Activated T-helper 9 cell treated with anti-CD3 and anti-CD28 coated beads, Interleukin-2, amount 50 U/mL, for 16 hours (primary cell): ENCODE results near the gene CRELD2.
A peak's percentile ranks its signal among the peaks of the same experiment; 100 is the strongest.

Source experiments
- DNase-seq: peaks from one replicate; pipeline ENCODE4 v3.0.0-alpha.2; 2020; ENCODE audit warnings: low read depth

CRELD2 gene, protein sequence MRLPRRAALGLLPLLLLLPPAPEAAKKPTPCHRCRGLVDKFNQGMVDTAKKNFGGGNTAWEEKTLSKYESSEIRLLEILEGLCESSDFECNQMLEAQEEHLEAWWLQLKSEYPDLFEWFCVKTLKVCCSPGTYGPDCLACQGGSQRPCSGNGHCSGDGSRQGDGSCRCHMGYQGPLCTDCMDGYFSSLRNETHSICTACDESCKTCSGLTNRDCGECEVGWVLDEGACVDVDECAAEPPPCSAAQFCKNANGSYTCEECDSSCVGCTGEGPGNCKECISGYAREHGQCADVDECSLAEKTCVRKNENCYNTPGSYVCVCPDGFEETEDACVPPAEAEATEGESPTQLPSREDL

DNA sequence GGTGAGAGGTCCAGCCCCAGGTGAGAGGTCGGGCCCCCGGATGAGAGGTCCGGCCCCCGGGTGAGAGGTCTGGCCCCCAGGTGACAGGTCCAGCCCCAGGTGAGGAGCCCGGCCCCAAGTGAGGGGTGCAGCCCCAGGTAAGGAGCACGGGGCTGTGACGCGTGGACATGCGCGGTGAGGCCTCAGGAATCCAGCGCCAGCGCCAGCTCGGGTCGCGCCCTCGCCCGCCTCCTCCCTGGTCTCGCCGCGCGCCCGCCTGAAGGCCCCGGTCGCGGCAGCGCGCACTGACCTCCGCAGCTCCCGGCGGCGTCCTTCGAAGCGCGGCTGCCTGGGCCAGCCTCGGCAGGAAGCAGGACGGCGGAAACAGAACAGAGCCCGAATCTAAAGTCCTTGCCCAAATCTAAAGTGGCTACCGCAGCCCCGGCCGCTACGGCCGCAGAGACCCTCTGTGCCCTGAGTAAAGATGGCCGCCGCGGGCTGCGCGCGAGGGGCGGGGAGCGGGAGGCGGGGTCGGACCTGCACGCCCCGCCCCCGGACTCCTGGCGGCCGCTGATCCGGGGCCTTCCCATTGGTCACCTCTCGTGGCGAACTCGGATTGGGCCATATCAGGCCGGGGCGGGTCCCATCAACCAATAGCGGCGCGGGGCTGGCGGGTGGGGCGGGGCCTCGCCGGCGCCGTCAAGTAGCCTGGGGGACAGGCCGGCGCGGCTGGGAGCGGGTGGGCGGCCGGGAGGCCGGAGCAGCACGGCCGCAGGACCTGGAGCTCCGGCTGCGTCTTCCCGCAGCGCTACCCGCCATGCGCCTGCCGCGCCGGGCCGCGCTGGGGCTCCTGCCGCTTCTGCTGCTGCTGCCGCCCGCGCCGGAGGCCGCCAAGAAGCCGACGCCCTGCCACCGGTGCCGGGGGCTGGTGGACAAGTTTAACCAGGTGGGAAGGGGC, at the start of gene CRELD2, which contains the start of gene ALG12:
Gene CRELD2, plus strand, starts transcription at position 661 of the 937 bp plus-strand sequence. Its CDS starts 136 bp downstream, at position 797.
Gene ALG12, minus strand, starts transcription at position 465 of the 937 bp plus-strand sequence. CDS start 4,673 bp downstream, outside the sequence.
- DNase-seq, result peak; percentile 98

DNA sequence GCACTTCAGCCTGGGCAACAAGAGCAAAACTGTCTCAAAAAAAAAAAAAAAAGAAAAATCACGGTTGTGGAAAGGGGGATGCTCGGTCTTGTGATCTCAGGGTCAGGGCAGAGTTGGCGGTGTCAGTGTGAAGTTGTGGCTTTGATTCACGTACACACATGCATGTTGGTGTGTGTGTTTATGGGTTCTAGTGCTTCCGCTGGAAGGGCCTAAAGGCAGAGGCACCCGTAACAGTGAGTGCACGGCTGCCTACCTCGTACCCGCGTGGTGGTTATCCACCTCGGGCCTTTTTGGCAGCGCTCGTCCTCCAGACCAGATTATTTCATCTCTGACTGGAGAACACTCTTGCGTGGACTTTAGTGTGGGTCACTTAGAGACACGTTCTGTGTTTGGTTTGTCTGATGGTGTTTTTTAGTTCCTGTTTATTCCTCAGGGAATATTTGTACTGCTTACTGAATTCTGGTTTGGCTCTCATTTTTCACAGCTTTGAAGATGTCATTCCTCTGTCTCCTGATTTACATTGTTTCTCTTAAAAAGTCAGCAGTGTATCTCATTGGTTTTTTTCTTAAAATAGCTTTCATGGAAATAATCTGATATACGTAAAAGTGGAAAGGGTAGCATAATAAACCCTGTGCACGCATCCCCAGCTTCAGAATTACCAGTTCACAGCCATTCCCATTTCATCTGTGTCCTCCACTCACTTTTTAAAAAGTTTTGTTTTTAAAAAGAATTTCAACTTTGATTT, 49.2 kb upstream of the CRELD2 start:
- DNase-seq, result no peak

DNA sequence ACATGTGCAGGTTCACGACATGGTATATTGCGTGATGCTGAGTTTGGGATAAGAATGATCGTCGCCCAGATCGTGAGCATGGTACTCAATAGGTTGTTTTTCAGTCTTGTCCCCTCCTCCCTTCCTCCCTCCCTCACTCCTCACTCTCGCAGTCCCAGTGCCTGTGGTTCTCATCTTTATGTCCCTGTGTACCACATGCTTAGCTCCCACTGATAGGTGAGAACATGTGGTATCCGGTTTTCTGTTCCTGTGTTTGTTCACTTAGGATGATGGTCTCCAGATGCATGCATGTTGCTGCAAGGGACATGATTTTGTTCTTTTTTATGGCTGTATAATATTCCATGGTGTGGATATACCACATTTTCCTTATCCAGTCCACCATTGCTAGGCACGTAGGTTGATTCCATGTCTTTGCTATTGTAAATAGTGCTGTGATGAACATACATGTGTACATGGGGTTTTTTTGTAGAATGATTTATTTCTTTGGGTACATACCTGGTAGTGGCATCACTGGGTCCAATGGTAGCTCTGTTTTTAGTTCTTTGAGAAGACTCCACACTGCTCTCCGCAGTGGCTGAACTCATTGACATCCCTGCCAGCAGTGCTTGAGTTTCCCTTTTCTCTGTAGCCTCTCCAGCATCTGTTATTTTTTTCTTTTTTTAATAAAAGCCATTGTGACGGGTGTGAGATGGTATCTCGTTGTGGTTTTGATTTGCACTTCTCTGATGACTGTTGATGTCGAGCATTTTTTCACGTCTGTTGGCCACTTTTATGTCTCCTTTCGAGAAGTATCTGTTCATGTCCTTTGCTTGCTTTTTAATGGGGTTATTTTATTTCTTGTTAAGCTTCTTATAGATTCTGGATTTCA, 48.4 kb upstream of the CRELD2 start:
- no peak for DNase-seq

DNA sequence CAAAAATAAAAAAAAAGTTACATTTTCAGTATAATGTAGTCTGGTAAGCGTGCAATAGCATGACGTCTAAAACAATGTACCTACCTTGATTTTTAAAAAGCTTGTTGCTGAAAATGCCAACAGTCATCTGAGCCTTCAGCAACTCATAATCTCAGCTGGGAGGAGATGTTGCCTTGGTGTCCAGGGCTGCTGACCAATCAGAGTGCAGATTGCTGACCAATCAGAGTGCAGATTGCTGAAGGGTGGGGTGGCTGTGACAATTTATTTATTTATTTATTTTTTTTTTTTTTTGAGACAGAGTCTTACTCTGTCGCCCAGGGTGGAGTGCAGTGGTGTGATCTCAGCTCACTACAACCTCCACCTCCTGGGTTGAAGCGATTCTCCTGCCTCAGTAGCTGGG, 47.0 kb upstream of the CRELD2 start:
- no peak for DNase-seq

DNA sequence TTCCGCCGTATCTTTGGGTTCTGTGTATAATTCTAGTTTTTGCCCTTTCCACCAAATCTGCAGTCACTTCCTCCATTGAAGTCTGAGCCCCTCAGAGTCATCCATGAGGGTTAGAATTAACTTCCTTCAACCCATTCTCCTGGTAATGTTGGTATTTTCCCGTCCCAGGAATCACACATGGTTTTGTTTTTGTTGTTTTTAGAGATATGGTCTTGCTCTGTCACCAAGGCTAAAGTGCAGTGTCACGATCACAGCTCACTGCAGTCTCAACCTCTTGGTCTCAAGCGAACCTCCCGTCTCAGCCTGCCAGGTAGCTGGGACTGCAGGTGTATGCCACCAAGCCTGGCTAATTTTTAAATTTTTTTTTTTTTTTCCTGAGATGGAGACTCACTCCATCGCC, 46.1 kb upstream of the CRELD2 start:
- DNase-seq, result no peak

DNA sequence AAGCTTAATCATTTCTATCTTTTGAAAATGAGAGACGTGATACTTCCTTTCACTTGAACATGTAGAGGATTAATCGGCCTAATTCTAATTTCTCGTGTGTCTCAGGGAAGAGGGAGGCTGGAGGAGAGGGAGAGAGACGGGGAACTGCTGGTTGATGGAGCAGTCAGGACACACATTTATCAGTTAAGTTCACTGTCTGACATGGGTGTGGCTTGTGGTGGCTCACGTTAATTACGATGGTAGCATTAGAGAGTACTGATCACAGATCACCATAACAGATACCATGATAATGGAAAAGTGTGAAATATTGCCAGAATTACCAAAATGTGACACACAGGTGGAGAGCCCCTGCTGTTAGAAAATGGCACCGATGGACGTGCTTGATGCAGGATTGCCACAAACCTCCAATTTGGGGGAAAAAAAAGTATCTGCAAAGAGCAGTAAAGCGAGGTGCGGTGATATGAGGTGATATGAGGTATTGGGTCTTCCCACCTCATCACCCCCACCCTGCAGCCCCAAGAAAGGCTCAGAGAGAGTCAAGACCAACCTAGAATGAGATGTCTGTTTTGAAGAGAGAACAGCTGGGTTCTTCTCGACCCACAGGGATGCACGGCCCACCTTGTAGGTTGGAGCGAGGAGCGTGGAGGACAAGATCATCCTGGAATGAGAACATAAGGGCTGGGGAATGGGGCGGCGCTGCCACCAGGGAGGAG, 45.0 kb upstream of the CRELD2 start:
- no peak for DNase-seq

DNA sequence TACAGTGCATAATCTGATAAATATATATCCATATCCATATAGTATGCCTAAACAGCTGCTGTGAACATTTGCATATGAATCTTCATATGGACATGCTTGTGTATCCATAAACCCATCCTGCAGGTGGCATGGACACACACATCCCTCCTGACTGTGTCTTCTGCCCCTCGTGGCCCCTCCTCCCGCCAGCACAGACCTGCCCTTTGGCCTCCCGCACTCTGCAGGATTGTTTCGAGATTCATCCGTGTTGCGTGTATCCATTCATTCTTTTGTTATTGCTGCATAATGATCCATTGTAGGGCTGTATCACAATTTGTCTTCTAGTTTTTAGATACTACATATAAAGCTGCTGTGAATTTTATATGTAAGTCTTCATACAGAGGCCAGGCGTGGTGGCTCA, 40.8 kb upstream of the CRELD2 start:
- no peak for DNase-seq

DNA sequence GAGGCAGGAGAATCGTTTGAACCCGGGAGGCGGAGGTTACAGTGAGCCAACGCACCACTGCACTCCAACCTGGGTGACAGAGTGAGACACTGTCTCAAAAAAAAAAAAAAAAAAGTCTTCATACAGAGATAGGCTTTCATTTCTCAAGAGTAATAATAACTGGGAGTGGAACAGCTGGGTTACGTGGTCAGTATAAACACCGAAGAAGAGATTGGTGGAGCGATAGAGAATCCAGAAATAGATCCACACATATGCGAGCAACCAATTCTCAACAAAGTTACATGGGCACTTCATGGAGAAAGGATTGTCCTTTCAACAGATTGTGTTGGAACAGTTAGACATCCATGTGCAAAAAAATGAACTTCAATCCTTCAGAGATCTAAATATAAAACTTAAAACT, 40.2 kb upstream of the CRELD2 start:
- no peak for DNase-seq

DNA sequence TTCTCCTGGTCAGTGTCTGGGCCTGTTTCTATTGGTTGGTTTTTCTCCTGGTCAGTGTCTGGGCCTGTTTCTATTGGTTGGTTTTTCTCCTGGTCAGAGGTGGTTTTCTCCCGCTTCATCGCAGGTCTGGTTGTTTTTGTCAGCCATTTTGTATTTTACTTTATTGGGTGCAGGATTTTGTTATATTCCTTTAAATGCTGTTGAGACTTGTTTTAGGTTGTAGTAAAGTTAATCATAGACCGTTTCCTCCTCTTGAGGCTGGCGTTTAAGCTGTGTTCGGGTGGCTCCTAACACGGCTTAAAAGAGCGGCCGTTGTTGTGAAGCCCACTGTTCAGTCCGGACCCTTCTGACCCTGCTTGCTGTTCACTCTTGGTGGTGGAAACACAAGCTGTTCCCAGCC, 38.6 kb upstream of the CRELD2 start:
- DNase-seq, result no peak

DNA sequence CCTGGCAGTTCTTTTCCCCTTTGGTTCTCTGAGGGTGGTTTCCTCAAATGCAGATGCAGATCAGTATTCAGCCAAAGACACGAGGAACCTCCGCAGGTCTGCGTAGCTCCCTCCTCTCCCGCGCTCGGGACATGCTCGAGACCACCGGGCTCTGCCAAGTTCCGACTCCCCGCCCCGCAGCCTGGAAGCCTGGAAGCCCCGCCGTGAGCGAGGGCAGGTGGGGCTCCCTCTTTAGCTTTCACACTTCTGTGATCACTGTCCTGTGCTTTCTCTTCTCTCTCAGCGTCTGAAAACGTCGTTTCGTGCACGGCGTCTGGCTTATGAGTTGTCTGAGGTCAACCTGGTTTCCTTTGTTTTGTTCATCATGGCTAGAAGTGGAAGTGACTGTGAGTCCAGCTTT, 38.2 kb upstream of the CRELD2 start:
- DNase-seq, result no peak

DNA sequence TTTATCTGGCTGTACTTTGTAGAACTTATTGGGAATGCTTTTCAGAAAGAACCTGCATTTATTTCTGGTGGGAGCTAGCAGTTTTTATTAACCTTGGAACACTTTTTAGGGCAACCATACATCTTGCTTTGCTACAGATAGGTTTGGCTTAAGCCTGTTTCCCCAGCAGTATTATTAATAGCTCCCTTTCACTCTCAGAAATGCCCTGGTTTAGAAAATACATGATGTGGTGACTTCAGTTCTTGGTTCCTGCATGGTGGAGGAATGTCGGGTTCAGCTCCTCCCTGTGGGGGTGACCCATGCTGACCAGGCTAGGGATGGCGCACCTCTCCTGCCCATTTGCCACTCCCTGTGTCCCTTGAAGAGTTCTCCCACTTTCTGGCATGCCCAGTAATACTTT, 36.6 kb upstream of the CRELD2 start:
- no peak for DNase-seq

DNA sequence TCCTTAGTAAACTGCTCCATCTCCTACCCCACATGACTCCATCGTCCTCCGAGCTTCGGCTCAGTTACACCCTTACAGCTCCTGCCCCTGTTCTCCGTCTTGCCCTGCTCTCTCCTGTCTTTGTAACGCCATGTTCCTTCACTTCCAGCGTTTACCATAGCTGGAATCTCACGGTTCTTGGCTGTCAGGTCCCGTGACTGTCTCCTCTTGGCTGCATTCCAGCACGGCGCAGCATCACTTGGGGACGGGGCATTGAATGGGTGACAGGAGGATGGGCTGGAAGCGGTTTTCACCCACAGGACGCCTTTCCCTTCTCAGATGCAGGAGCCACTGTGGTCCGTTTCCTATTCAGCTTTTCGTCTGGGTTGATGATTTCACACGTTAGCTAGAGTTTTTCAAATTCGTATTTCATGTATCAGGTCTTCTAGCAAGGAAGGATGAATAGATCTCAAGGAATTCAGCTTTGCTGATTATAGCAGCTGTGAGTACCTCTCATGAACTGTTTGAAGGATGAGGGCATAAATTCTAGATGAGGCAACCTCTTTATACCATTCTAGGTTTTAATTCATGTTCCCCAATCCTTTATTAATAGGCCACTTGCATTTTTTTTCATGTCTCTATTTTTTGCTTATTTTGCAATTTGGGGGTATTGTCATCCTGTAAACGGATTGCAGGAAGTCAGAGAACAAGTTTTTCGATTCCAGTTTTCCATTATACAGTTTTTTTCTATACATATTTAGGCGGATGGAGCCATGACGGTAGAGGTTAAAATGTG, 35.7 kb upstream of the CRELD2 start:
- DNase-seq, result no peak

DNA sequence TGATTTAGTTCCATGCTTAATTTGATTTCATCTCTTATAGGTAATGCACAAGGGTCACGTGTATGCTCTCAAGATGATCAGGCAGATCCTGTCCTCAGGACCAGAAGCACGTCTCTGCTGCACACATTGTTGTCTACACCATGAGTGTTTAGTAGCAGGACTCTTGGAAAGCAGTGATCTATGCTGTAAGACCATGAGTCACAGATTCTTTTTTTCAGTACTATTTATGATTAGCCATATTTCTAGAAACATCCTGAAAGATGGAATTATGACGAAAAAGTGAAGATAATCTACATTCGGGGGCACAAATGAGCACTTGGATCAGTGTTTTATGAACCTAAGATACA, 35.2 kb upstream of the CRELD2 start:
- DNase-seq, result no peak

DNA sequence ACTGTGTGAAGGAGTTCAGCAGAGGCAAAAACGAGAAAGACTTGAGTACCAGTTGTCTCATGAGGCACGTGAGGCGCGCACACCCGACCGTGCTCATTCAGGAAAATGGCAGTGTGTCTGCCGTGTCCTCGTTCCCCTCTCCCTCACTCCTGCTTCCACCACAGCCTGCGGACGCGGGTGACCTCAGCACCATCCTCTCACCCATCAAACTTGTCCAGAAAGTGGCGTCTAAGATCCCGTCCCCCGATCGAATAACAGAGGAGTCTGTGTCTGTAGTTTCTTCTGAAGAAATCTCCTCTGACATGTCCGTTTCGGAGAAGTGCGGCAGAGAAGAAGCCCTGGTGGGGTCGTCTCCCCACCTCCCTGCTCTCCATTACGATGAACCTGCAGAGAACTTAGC, 34.4 kb upstream of the CRELD2 start:
- DNase-seq, result no peak

DNA sequence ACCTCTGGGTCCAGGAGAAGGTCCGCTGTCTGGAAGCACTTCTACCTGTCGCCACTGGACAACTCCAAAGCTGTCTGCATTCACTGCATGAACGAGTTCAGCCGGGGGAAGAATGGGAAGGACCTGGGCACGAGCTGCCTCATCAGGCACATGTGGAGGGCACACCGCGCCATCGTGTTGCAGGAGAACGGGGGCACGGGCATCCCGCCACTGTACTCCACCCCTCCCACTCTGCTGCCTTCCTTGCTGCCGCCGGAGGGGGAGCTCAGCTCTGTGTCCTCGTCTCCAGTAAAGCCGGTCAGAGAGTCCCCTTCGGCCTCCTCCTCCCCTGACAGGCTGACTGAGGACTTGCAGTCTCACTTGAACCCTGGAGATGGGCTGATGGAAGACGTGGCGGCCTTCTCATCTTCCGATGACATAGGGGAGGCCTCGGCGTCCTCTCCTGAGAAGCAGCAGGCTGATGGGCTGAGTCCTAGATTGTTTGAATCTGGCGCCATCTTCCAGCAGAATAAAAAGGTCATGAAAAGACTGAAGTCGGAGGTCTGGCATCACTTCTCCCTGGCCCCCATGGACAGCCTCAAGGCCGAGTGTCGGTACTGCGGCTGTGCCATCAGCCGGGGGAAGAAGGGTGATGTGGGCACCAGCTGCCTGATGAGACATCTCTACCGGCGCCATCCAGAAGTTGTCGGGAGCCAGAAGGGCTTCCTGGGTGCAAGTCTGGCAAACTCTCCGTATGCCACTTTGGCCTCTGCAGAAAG, 33.8 kb upstream of the CRELD2 start:
- no peak for DNase-seq

DNA sequence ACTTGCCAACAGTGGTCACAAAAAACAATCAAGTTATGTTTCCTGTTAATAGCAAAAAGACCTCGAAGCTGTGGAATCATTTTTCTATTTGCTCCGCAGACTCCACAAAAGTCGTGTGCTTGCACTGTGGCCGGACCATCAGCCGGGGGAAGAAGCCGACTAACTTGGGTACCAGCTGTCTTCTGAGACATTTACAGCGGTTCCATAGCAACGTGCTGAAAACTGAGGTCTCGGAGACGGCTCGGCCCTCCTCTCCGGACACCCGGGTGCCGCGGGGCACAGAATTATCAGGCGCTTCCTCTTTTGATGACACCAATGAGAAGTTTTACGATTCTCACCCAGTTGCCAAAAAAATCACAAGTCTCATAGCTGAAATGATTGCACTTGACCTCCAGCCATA, 33.2 kb upstream of the CRELD2 start:
- DNase-seq, result no peak

DNA sequence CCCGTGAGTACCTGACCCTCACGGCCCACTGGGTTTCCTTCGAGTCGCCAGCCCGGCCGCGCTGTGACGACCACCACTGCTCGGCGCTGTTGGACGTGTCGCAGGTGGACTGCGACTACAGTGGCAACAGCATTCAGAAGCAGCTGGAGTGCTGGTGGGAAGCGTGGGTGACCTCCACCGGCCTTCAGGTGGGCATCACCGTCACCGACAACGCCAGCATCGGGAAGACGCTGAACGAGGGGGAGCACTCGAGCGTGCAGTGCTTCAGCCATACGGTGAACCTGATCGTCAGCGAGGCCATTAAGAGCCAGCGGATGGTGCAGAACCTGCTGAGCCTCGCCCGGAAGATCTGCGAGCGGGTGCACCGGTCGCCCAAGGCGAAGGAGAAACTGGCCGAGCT, 32.6 kb upstream of the CRELD2 start:
- DNase-seq, result no peak

DNA sequence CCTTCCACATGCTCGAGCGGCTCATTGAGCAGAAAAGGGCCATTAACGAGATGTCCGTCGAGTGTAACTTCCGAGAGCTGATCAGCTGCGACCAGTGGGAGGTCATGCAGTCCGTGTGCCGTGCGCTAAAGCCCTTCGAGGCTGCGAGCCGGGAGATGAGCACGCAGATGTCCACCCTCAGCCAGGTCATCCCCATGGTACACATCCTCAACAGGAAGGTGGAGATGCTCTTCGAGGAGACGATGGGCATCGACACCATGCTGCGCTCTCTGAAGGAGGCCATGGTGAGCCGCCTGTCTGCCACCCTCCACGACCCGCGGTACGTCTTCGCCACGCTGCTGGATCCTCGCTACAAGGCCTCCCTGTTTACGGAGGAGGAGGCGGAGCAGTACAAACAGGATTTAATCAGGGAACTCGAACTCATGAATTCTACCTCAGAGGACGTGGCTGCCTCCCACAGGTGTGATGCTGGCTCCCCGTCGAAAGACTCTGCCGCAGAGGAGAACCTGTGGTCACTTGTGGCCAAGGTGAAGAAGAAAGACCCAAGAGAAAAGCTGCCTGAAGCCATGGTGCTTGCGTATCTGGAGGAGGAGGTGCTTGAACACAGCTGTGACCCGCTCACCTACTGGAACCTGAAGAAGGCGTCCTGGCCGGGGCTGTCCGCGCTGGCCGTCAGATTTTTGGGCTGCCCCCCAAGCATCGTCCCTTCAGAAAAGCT, 31.9 kb upstream of the CRELD2 start:
- no peak for DNase-seq

DNA sequence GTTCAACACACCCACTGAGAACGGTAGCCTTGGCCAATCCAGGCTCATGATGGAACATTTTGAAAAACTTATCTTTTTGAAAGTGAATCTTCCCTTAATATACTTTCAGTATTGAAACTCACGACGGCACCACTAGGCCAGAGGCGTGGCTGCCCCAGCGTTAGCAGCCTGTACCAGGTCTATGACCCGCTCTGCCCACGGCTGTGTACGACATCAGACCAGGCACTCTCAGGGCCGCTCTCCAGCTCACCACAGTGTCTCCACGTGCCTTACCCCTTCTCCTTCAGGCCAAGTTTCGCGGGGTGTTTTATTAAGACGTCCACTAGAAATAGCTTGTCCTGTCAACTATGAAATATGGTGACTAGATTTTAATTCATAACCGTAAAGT, 31.4 kb upstream of the CRELD2 start:
- no peak for DNase-seq
